HepG2 (cell line): ENCODE results near the gene TRPV2. TPM values are rescaled to one million over a fixed set of nuclear protein-coding genes. Genes with fewer than 3 reads are reported as not detected.
A peak's percentile ranks its signal among the peaks of the same experiment; 100 is the strongest.

Source experiments
- CEBPB ChIP-seq: IDR thresholded peaks from 2 replicates; pipeline ENCODE4 v1.6.1; 2011; ENCODE audit warnings: low read depth, low read length, improper control_type of control experiment, borderline replicate concordance
- CEBPZ ChIP-seq: IDR thresholded peaks from 2 replicates; pipeline ENCODE4 v1.6.1; 2012; ENCODE audit warnings: low read length, improper control_type of control experiment
- GATAD1 ChIP-seq: IDR thresholded peaks from 2 replicates; pipeline ENCODE4 v1.6.1; 2016; ENCODE audit warnings: missing genetic modification reagents, missing compliant biosample characterization
- HMGXB4 ChIP-seq, 2 experiments: sonication (generic) in 1 of 2; formaldehyde crosslinking in 1 of 2; IDR thresholded peaks; 2 replicates each; pipeline versions ENCODE4 v1.4.0 to v1.6.1; 2018 to 2020; ENCODE audit warnings: missing genetic modification reagents in 2 of 2, borderline replicate concordance in 1 of 2, low read depth in 1 of 2, mild to moderate bottlenecking in 1 of 2, missing biosample characterization in 1 of 2
- KLF6 ChIP-seq: IDR thresholded peaks from 2 replicates; pipeline ENCODE4 v1.8.0; 2016; ENCODE audit warnings: missing biosample characterization, missing genetic modification reagents
- PCBP1 ChIP-seq: fragments of 200-400 bp; formaldehyde crosslinking; IDR thresholded peaks from 2 replicates; pipeline ENCODE4 v1.6.1; 2017; ENCODE audit warnings: mild to moderate bottlenecking, low read depth, low read length, borderline replicate concordance
- POLR2AphosphoS2 ChIP-seq: IDR thresholded peaks from 2 replicates; pipeline ENCODE4 v1.6.1; 2011; ENCODE audit warnings: low read depth, low read length, improper control_type of control experiment
- TBX3 ChIP-seq: fragments of 450-650 bp; IDR thresholded peaks from 2 replicates; pipeline ENCODE4 v1.6.1; 2017; ENCODE audit warnings: antibody characterized with exemption, mild to moderate bottlenecking, inconsistent platforms, borderline replicate concordance
- ZBTB1 ChIP-seq: sonication (generic); formaldehyde crosslinking; IDR thresholded peaks from 2 replicates; pipeline ENCODE4 v1.4.0; 2020; ENCODE audit warnings: missing genetic modification reagents, borderline replicate concordance
- ZBTB38 ChIP-seq: sonication (generic); formaldehyde crosslinking; IDR thresholded peaks from 2 replicates; pipeline ENCODE4 v1.5.1; 2020; ENCODE audit warnings: mild to moderate bottlenecking, missing genetic modification reagents
- ZNF20 ChIP-seq: sonication (generic); formaldehyde crosslinking; IDR thresholded peaks from 2 replicates; pipeline ENCODE4 v1.4.0; 2020; ENCODE audit warnings: mild to moderate bottlenecking, moderate library complexity, missing genetic modification reagents
- ZNF280B ChIP-seq: sonication (generic); formaldehyde crosslinking; IDR thresholded peaks from 2 replicates; pipeline ENCODE4 v1.5.0; 2020; ENCODE audit warnings: missing genetic modification reagents, mild to moderate bottlenecking, borderline replicate concordance
- ZNF282 ChIP-seq: fragments of 450-650 bp; IDR thresholded peaks from 2 replicates; pipeline ENCODE4 v1.6.1; 2018; ENCODE audit not compliant: partially characterized antibody
- ZNF781 ChIP-seq: sonication (generic); formaldehyde crosslinking; IDR thresholded peaks from 2 replicates; pipeline ENCODE4 v1.5.1; 2020; ENCODE audit warnings: borderline replicate concordance, mild to moderate bottlenecking, missing genetic modification reagents; ENCODE audit errors: not compliant biosample characterization
- polyA plus RNA-seq, 8 experiments: library from polyadenylated mRNA; depleted of rRNA in 3 of 8; stranded (reverse) in 7 of 8; unstranded in 1 of 8; fragments of >200 nt; fragmentation: Illumina TruSeq in 4 of 8; extraction: Trizol in 4 of 8; gene quantifications; 2 replicates each; pipeline versions ENCODE4 v1.2.1 to v1.2.3, GENCODE V29; 2011 to 2016; ENCODE audit warnings: low read depth in 4 of 8, missing spikeins in 1 of 8, mixed read lengths in 1 of 8; ENCODE audit not compliant: insufficient read depth in 1 of 8
- total RNA-seq, 5 experiments: library from RNA; depleted of rRNA; stranded (reverse); fragments of >200 nt; fragmentation: Illumina TruSeq; extraction: Trizol; gene quantifications; 2 replicates each; pipeline ENCODE4 v1.2.3, GENCODE V29; 2016; ENCODE audit warnings: low read depth in 1 of 5
- TF ChIP-seq, protein P1 (sequence below): sonication (generic); formaldehyde crosslinking; IDR thresholded peaks from 2 replicates; pipeline ENCODE4 v1.4.0; 2020; ENCODE audit warnings: missing genetic modification reagents
- TF ChIP-seq, protein P2 (sequence below): IDR thresholded peaks from 2 replicates; pipeline ENCODE4 v1.6.1; 2016; ENCODE audit warnings: missing compliant biosample characterization, missing genetic modification reagents, borderline replicate concordance

TRPV2 gene
- total and polyA plus RNA-seq, 2 of the 13 experiments (the other 11 are each of a cell fraction or from before 2014, with no cell fraction given), result 13.6 to 21.3 TPM

- TF ChIP-seq ZNF20 (CRISPR knock-in tag) (no peak), CEBPZ (no peak), GATAD1 (no peak), ZNF280B (peak; percentile 20; the same call in 1 of the 2 replicates), ZBTB38 (peak; percentile 87), HMGXB4 (CRISPR knock-in tag; IDR thresholded peaks at IDR 0.05; ENCODE audit: borderline replicate concordance in 1 of 2, low read depth in 1 of 2) (no peak), TBX3 (no peak), ZNF781 (CRISPR knock-in tag) (no peak), KLF6 (no peak; the same call in 1 of the 2 replicates), POLR2AphosphoS2 (peak; percentile 70; the same call in 1 of the 2 replicates), CEBPB (no peak), ZBTB1 (CRISPR knock-in tag) (no peak), ZNF282 (no peak), PCBP1 (0 out of 2 replicates have a peak, but pooled peaks have one; percentile 59)
- TF ChIP-seq, protein P1, sequence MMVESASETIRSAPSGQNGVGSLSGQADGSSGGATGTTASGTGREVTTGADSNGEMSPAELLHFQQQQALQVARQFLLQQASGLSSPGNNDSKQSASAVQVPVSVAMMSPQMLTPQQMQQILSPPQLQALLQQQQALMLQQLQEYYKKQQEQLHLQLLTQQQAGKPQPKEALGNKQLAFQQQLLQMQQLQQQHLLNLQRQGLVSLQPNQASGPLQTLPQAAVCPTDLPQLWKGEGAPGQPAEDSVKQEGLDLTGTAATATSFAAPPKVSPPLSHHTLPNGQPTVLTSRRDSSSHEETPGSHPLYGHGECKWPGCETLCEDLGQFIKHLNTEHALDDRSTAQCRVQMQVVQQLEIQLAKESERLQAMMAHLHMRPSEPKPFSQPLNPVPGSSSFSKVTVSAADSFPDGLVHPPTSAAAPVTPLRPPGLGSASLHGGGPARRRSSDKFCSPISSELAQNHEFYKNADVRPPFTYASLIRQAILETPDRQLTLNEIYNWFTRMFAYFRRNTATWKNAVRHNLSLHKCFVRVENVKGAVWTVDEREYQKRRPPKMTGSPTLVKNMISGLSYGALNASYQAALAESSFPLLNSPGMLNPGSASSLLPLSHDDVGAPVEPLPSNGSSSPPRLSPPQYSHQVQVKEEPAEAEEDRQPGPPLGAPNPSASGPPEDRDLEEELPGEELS, result 0 out of 2 replicates have a peak, but pooled peaks have one; percentile 28
- TF ChIP-seq, protein P2, sequence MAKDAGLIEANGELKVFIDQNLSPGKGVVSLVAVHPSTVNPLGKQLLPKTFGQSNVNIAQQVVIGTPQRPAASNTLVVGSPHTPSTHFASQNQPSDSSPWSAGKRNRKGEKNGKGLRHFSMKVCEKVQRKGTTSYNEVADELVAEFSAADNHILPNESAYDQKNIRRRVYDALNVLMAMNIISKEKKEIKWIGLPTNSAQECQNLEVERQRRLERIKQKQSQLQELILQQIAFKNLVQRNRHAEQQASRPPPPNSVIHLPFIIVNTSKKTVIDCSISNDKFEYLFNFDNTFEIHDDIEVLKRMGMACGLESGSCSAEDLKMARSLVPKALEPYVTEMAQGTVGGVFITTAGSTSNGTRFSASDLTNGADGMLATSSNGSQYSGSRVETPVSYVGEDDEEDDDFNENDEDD (CRISPR knock-in tag), result no peak
Measured at GRCh38 chr17:16443511-16444257, 28.3 kb downstream of the TRPV2 start (continued).
